RWPE1 (cell line): ENCODE results near the gene ACY1.

Experiments
- CTCF ChIA-PET: fragments of 350-600 bp; sonication (Branson Sonifier 250); formaldehyde crosslinking; extraction: SDS; loops from one replicate; lab custom pipeline; 2021; lab: Yijun Ruan, JAX
- POLR2A ChIA-PET: fragments of 400-600 bp; formaldehyde crosslinking; extraction: SDS; loops from one replicate; lab custom pipeline; 2020; ENCODE audit warnings: antibody characterized with exemption; ENCODE audit not compliant: low non-redundant PET; lab: Yijun Ruan, JAX
- DNase-seq: peaks from one replicate; pipeline ENCODE4 v3.0.0; 2012; ENCODE audit warnings: low spot score
- H3K27ac ChIP-seq: fragments of 450-650 bp; 2 replicates; pipeline ENCODE4 v1.5.1; 2017
- CTCF ChIP-seq: fragments of 450-650 bp; conservative IDR thresholded peaks from 2 replicates; pipeline ENCODE4 v1.5.1; 2017; ENCODE audit warnings: low read depth, mild to moderate bottlenecking

The ACY1 gene

GRCh38 chr3:51978143-51978502 lies 5.2 kb upstream of the ACY1 start:
- no peak for TF ChIP-seq CTCF
- peak overlapping the region; percentile 91 for H3K27ac ChIP-seq
- DNase-seq = no peak
- POLR2A ChIA-PET = no interaction called here
- CTCF ChIA-PET = no interaction called here

GRCh38 chr3:51980253-51980652 lies 3.1 kb upstream of the ACY1 start:
- CTCF ChIA-PET = no interaction called here
- POLR2A ChIA-PET = no interaction called here
- TF ChIP-seq CTCF = no peak
- H3K27ac ChIP-seq = peak overlapping the region; percentile 98
- DNase-seq = no peak

- peak; percentile 54 for TF ChIP-seq CTCF
- DNase-seq = peak; percentile 57
- CTCF ChIA-PET = interaction anchor here (0.6 kb wide), 2 partner anchors 9 to 20 kb away, joined by 3 to 4 read pairs; partner anchors contain the start of gene ABHD14B
- H3K27ac ChIP-seq = peak overlapping the region; percentile 98
- POLR2A ChIA-PET = interaction anchor here (0.7 to 1.1 kb wide), 3 partner anchors 8 to 467 kb away, joined by 3 to 5 read pairs (median 3); partner anchors contain the start of gene ABHD14B
Measured at GRCh38 chr3:51982352-51982837, 940 bp upstream of the ACY1 start.

GRCh38 chr3:51983578-51984268 lies 388 bp downstream of the ACY1 start:
- ChIA-PET POLR2A (interaction anchor here (1.1 kb wide), 2 partner anchors 9 to 10 kb away, joined by 3 to 5 read pairs; partner anchors contain the start of gene ABHD14B), CTCF (no interaction called here)

GRCh38 chr3:51984269-51984647 lies 923 bp downstream of the ACY1 start:
- TF ChIP-seq CTCF = no peak
- POLR2A ChIA-PET = no interaction called here
- CTCF ChIA-PET = no interaction called here
- H3K27ac ChIP-seq = peak overlapping the region; percentile 98
- DNase-seq = no peak

More at GRCh38 chr3:51983578-51984268, 388 bp downstream of the ACY1 start:
- no peak for TF ChIP-seq CTCF
- DNase-seq = no peak
- peak overlapping the region; percentile 98 for H3K27ac ChIP-seq

- ChIA-PET POLR2A (no interaction called here), CTCF (interaction anchor here (0.6 kb wide), 1 partner anchor 16 kb away, joined by 5 read pairs; no protein-coding TSS in a partner anchor)
- peak overlapping the region; percentile 98 for H3K27ac ChIP-seq
- TF ChIP-seq CTCF = no peak
- no peak for DNase-seq
Measured at GRCh38 chr3:51985063-51985462, 1.7 kb downstream of the ACY1 start.
